Fibroblast of mammary gland (primary cell): ENCODE data around the gene MROH8.

Source experiments
- DNase-seq: peaks from one replicate; pipeline ENCODE4 v3.0.0-alpha.2; 2010; ENCODE audit warnings: low read depth
- H3K4me3 ChIP-seq: 2 replicates; pipeline ENCODE4 v1.5.1; 2011; ENCODE audit warnings: low read depth, mild to moderate bottlenecking, low read length, moderate library complexity; ENCODE audit not compliant: control insufficient read depth
- TF ChIP-seq, protein P1 (sequence below): conservative IDR thresholded peaks from 2 replicates; pipeline ENCODE4 v1.5.1; 2011; ENCODE audit warnings: low read depth, low read length, inconsistent platforms; ENCODE audit not compliant: control insufficient read depth, insufficient read depth

Gene MROH8

GRCh38 chr20:37200926-37201826 is 21.8 kb upstream of the MROH8 start:
- no peak overlapping the region for H3K4me3 ChIP-seq
- TF ChIP-seq, protein P1, sequence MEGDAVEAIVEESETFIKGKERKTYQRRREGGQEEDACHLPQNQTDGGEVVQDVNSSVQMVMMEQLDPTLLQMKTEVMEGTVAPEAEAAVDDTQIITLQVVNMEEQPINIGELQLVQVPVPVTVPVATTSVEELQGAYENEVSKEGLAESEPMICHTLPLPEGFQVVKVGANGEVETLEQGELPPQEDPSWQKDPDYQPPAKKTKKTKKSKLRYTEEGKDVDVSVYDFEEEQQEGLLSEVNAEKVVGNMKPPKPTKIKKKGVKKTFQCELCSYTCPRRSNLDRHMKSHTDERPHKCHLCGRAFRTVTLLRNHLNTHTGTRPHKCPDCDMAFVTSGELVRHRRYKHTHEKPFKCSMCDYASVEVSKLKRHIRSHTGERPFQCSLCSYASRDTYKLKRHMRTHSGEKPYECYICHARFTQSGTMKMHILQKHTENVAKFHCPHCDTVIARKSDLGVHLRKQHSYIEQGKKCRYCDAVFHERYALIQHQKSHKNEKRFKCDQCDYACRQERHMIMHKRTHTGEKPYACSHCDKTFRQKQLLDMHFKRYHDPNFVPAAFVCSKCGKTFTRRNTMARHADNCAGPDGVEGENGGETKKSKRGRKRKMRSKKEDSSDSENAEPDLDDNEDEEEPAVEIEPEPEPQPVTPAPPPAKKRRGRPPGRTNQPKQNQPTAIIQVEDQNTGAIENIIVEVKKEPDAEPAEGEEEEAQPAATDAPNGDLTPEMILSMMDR: no peak
- peak; percentile 20 for DNase-seq

DNA sequence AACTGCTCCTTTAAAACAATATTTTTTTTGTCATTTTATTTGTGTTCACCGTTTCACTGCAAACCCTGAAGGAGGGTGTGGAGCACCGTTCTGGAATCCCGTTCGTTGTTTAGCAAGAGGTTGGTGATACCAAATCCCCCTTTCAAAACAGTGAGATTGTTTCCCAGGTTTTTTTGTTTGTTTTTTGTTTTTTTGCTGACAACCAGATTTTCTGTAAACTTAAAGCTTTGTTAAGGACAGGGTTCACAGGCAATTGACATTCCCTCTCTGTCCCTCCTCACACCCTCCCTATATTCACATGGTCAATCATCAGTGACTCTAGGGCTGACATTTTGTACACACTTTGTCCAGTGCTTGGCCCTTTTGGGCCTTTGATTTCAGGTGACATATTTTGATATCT is 21.0 kb upstream of the MROH8 start:
- H3K4me3 ChIP-seq: no peak overlapping the region
- TF ChIP-seq, protein P1: no peak
- no peak for DNase-seq

GRCh38 chr20:37198932-37199660 is 19.7 kb upstream of the MROH8 start:
- TF ChIP-seq, protein P1: no peak
- no peak for DNase-seq
- H3K4me3 ChIP-seq: no peak overlapping the region

DNA sequence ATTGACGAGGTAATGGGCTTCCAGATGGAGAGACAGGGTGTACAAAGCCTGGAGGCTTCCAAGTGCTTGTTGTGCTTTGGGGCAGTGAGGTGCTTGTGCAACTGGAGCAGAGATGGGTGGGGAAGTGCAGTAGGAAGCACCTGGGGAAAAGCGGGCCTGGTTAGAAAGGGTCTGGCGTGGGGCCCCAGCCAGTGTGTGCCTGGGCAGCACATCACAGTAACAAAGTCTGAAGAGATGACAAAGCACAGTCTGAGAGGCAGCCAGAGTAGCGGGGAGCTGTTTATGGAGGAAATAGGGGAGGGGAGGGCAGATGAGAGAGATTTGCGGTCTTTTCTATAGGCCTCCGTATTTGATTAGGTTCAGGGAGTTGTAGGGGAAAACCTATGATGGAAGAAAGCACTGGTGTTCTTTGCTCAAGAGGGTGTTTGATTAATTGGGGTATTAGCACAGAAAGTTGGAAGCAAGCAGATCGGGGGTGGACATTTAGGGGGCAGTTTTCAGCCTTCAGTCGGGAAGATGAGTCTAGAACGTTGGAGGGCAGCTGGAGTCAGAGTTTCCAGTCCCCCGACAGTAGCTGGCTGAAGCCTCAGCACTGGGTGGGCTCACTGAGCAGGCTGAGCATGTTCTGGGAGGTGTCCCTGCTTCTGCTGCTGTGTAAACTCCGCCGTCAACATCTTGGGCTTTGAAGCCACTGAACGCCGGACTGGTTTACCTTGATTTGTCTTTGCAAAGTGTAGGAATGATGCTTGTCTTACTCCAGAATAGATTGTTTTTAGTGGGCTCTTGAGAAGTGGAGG is 15.5 kb upstream of the MROH8 start:
- TF ChIP-seq, protein P1: no peak
- no peak overlapping the region for H3K4me3 ChIP-seq
- no peak for DNase-seq

GRCh38 chr20:37193821-37194220 is 14.5 kb upstream of the MROH8 start:
- TF ChIP-seq, protein P1: no peak
- no peak for DNase-seq
- H3K4me3 ChIP-seq: no peak overlapping the region

GRCh38 chr20:37193226-37193625 is 13.9 kb upstream of the MROH8 start:
- TF ChIP-seq, protein P1: no peak
- H3K4me3 ChIP-seq: no peak overlapping the region
- no peak for DNase-seq
